ENCODE measurements around the gene PPRC1.

DNA sequence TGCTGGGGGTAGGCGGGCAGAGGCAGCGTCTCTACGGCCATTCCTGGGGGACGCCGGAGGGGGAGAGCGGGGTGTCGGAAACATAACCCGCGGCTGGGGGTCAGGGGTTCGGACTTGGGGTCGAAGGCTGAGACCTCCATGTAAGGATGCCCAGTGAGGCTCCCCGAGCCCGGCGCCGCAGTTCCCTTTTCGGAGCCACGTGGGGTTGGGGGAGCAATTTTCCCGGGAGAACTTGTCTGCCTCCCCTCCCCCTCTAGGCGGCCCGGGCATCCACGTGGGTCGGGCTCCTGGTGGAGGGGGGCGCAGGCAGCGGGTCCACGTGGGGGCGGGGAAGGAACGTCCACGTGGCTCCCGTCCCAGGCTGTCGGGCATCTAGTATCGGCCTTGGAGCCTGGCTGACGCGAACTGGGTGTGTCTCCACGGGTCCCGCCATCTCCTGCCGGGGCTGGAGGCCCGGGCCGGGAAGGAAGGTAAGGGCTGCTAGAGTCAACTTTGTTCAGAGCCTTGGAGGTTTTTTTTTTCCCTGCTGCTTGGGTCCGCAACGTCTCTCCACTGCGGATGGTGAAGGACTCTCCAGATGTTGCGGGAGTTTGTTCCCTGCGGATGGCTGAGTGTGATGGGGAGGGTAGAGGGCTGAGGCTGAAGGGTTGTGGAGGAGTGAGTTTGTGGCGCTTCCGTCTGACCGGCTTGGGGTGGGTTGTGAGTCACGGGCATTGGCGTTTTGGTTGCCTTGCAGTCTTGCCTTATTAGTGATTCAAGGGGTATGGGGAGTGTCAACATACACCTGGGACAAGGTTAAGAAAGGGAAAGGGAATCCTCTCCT is 744 bp downstream of the PPRC1 start:
- TF ChIP-seq, protein P1, sequence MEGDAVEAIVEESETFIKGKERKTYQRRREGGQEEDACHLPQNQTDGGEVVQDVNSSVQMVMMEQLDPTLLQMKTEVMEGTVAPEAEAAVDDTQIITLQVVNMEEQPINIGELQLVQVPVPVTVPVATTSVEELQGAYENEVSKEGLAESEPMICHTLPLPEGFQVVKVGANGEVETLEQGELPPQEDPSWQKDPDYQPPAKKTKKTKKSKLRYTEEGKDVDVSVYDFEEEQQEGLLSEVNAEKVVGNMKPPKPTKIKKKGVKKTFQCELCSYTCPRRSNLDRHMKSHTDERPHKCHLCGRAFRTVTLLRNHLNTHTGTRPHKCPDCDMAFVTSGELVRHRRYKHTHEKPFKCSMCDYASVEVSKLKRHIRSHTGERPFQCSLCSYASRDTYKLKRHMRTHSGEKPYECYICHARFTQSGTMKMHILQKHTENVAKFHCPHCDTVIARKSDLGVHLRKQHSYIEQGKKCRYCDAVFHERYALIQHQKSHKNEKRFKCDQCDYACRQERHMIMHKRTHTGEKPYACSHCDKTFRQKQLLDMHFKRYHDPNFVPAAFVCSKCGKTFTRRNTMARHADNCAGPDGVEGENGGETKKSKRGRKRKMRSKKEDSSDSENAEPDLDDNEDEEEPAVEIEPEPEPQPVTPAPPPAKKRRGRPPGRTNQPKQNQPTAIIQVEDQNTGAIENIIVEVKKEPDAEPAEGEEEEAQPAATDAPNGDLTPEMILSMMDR (IDR thresholded peaks at IDR 0.05): no peak
- TF ChIP-seq POLR2A (IDR thresholded peaks at IDR 0.05): no peak
- peak in 1 of 4 donors; percentile 33 for TF ChIP-seq EP300 (IDR thresholded peaks at IDR 0.05)
- TF ChIP-seq POLR2AphosphoS5 (IDR thresholded peaks at IDR 0.05): peak in 1 of 4 donors; percentile 42

All from sigmoid colon (tissue), 4 donors.